HG02840 (cell line): ENCODE data around the gene RPTOR.
"Not testable (repeated sequence)": the region's sequence is repeated elsewhere in the genome, so short reads cannot be mapped to it uniquely, and the experiment has no call there.

Experiments
- ATAC-seq: cut with Tn5 transposase; IDR thresholded peaks from one replicate; pipeline ENCODE4 v1.9.1; 2021; ENCODE audit warnings: mild to moderate bottlenecking, moderate library complexity, moderate number of reproducible peaks; ENCODE audit not compliant: unreplicated experiment, low FRiP score

RPTOR gene

GRCh38 chr17:80679816-80680215 is 135.2 kb downstream of the RPTOR start:
- ATAC-seq: no peak

GRCh38 chr17:80681215-80681614 is 136.6 kb downstream of the RPTOR start:
- no peak for ATAC-seq

GRCh38 chr17:80682372-80682771 is 137.7 kb downstream of the RPTOR start:
- no peak for ATAC-seq

GRCh38 chr17:80683625-80684104 is 139.0 kb downstream of the RPTOR start:
- no peak for ATAC-seq

GRCh38 chr17:80687839-80688238 is 143.2 kb downstream of the RPTOR start:
- no peak for ATAC-seq

GRCh38 chr17:80689129-80689619 is 144.5 kb downstream of the RPTOR start:
- ATAC-seq: no peak

GRCh38 chr17:80691784-80692183 is 147.1 kb downstream of the RPTOR start:
- ATAC-seq: no peak

- ATAC-seq: no peak
These were observed 148.4 kb downstream of the RPTOR start for GRCh38 chr17:80692931-80693467.

GRCh38 chr17:80693511-80693910 is 148.9 kb downstream of the RPTOR start:
- no peak for ATAC-seq

GRCh38 chr17:80694085-80694991 is 149.7 kb downstream of the RPTOR start:
- no peak for ATAC-seq

GRCh38 chr17:80694992-80695912 is 150.6 kb downstream of the RPTOR start:
- no peak for ATAC-seq

GRCh38 chr17:80695979-80696378 is 151.3 kb downstream of the RPTOR start:
- no peak for ATAC-seq

GRCh38 chr17:80696456-80696855 is 151.8 kb downstream of the RPTOR start:
- ATAC-seq: no peak

- ATAC-seq: no peak
These were observed 152.3 kb downstream of the RPTOR start for GRCh38 chr17:80696964-80697363.

- ATAC-seq: no peak
These were observed 153.7 kb downstream of the RPTOR start for GRCh38 chr17:80698297-80698696.

GRCh38 chr17:80699205-80699604 is 154.6 kb downstream of the RPTOR start:
- not testable (repeated sequence) for ATAC-seq

- ATAC-seq: no peak
These were observed 157.1 kb downstream of the RPTOR start for GRCh38 chr17:80701730-80702129.

GRCh38 chr17:80702315-80703141 is 157.9 kb downstream of the RPTOR start:
- ATAC-seq: no peak

GRCh38 chr17:80703142-80703478 is 158.5 kb downstream of the RPTOR start:
- no peak for ATAC-seq

GRCh38 chr17:80704381-80704819 is 159.8 kb downstream of the RPTOR start:
- ATAC-seq: no peak
